Vagina (tissue), 2 donors: ENCODE data around the gene DUSP28. TPM values are rescaled to one million over a fixed set of nuclear protein-coding genes. Genes with fewer than 3 reads are reported as not detected.

ENCODE experiments used
- DNase-seq, 2 donors: peaks; one replicate each; pipeline ENCODE4 v3.0.0-alpha.2; 2017; ENCODE audit errors: extremely low spot score in 2 of 2
- H3K27ac ChIP-seq: fragments of 200-600 bp; sonication (generic); one replicate; pipeline ENCODE4 v1.5.1; 2019
- H3K27me3 ChIP-seq: fragments of 200-600 bp; sonication (generic); one replicate; pipeline ENCODE4 v1.5.1; 2019
- H3K36me3 ChIP-seq, 2 donors: fragments of 200-600 bp; sonication (generic); one replicate each; pipeline ENCODE4 v1.5.1; 2017 to 2019
- H3K4me1 ChIP-seq: fragments of 200-600 bp; sonication (generic); one replicate; pipeline ENCODE4 v1.5.1; 2019
- H3K4me3 ChIP-seq, 2 donors: fragments of 200-600 bp; sonication (generic); 1 replicate in 1 of 2; 2 replicates in 1 of 2; pipeline ENCODE4 v1.5.1; 2016 to 2019
- H3K9me3 ChIP-seq: fragments of 200-600 bp; sonication (generic); one replicate; pipeline ENCODE4 v1.5.1; 2019
- POLR2A ChIP-seq, 2 donors: fragments of 450-650 bp; IDR thresholded peaks; one replicate each; pipeline ENCODE4 v1.6.1; 2017; ENCODE audit warnings: antibody characterized with exemption in 2 of 2, mild to moderate bottlenecking in 2 of 2, moderate library complexity in 2 of 2
- POLR2AphosphoS5 ChIP-seq, 2 donors: sonication (generic); formaldehyde crosslinking; IDR thresholded peaks; one replicate each; pipeline ENCODE4 v1.9.0; 2017; ENCODE audit warnings: antibody characterized with exemption in 2 of 2, mild to moderate bottlenecking in 2 of 2, low read depth in 1 of 2; ENCODE audit not compliant: insufficient read depth in 1 of 2
- intact Hi-C: fragments of 100-400 bp; cut with DNase I; formaldehyde crosslinking; loops from one replicate; pipeline ENCODE4 v1.15.1; 2023
- total RNA-seq: library from RNA; depleted of rRNA; stranded (reverse); fragments of >200 nt; gene quantifications from one replicate; pipeline ENCODE4 v1.2.3, GENCODE V29; 2016
- TF ChIP-seq, protein P1 (sequence below), 3 experiments: fragments of 450-650 bp in 2 of 3; fragments of 200-600 bp in 1 of 3; sonication (generic) in 1 of 3; IDR thresholded peaks; one replicate each; pipeline ENCODE4 v1.5.1; 2017 to 2019; ENCODE audit warnings: antibody characterized with exemption in 3 of 3, mild to moderate bottlenecking in 2 of 3, moderate library complexity in 2 of 3

DUSP28 gene
- total RNA-seq, 1 donor from 2014 or later: 5.9 TPM

DNA sequence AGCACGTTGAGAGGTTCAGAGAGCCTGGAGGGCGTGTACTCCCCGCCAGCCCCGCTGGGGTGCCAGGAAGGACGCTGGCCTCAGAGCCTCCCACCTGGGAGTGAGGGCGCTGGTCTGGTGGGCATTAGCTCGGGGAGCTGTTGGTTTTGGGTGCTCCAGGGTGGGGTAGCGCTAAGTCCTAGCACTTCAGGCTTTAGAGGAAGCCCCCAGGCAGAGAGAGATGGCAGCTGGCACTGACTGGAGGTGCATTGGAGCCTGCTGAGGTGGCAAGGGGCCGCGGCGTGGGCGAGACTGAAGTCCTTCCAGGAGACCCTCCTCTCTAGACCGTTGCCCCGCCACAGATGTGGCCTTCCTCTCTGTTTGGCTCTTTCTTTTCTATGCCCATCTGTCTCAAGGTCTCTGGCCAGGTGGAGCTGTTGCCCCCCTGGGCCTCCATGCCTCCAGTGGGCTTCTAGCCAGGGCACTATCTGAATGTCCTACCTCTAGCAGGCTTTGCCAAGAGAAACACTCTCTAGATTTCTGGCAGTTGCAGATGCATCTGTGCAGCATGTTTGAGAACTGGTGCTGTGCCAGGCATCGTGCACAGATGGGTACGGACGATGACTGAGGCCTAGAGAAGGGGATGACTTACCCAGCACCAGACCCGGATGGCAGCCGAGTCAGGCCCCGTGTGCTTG is 33.0 kb downstream of the DUSP28 start:
- Histone ChIP-seq H3K27me3 (no peaks in the 10 kb centered on the region), H3K27ac (no peak overlapping the region), H3K36me3 (peaks cover 0 to 24% of the 10 kb centered on the region in 2 donors), H3K4me1 (peaks cover 8% of the 10 kb centered on the region), H3K4me3 (no peak overlapping the region), H3K9me3 (no peaks in the 10 kb centered on the region)
- DNase-seq: no peak
- TF ChIP-seq POLR2A (IDR thresholded peaks at IDR 0.05) (no peak), POLR2AphosphoS5 (IDR thresholded peaks at IDR 0.05; ENCODE audit: insufficient read depth in 1 of 2, low read depth in 1 of 2) (no peak)
- TF ChIP-seq, protein P1, sequence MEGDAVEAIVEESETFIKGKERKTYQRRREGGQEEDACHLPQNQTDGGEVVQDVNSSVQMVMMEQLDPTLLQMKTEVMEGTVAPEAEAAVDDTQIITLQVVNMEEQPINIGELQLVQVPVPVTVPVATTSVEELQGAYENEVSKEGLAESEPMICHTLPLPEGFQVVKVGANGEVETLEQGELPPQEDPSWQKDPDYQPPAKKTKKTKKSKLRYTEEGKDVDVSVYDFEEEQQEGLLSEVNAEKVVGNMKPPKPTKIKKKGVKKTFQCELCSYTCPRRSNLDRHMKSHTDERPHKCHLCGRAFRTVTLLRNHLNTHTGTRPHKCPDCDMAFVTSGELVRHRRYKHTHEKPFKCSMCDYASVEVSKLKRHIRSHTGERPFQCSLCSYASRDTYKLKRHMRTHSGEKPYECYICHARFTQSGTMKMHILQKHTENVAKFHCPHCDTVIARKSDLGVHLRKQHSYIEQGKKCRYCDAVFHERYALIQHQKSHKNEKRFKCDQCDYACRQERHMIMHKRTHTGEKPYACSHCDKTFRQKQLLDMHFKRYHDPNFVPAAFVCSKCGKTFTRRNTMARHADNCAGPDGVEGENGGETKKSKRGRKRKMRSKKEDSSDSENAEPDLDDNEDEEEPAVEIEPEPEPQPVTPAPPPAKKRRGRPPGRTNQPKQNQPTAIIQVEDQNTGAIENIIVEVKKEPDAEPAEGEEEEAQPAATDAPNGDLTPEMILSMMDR (IDR thresholded peaks at IDR 0.05): no peak
- intact Hi-C loops: no loop called here

DNA sequence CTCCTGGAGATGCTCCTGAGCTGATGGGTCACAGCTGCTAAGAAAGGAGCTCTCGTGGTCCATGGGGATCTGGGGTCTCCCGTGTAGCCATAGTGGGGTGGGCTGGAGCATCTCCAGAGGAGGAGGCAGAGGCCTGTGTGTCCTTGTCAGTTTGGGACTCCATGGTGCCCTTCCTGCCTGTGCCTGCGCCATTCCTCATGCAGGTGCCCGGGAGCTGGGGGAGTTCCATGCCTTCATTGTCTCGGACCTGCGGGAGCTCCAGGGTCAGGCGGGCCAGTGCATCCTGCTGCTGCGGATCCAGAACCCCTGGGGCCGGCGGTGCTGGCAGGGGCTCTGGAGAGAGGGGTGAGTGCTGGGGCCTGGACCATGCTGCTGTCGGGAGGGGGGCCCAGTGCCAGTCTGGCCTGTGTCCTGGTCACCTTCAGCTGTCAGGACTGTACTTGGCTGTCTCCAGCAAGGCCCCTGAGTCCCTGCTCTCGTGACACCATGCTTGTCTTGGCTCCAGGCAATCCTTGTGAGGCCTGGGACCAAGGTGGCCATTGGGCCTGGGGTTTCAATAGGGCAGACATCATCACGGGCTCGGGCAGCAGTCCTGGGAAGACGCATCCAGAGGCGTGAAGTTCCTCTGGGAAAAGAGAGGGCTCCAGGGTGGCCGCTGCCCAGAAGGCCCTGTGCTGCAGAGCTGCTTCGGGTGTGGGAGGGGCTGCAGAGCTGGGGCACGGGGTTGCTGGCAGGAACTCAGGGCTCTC is 33.7 kb downstream of the DUSP28 start:
- H3K27ac ChIP-seq: no peak overlapping the region
- DNase-seq: no peak
- H3K27me3 ChIP-seq: no peaks in the 10 kb centered on the region
- H3K4me3 ChIP-seq: no peak overlapping the region
- H3K36me3 ChIP-seq: peaks cover 0 to 24% of the 10 kb centered on the region in 2 donors
- no peaks in the 10 kb centered on the region for H3K9me3 ChIP-seq
- TF ChIP-seq POLR2AphosphoS5 (IDR thresholded peaks at IDR 0.05; ENCODE audit: insufficient read depth in 1 of 2, low read depth in 1 of 2): no peak
- no peak for TF ChIP-seq POLR2A (IDR thresholded peaks at IDR 0.05)
- TF ChIP-seq, protein P1 (IDR thresholded peaks at IDR 0.05): no peak
- peaks cover under 1% of the 10 kb centered on the region for H3K4me1 ChIP-seq
- intact Hi-C loops: no loop called here

DNA sequence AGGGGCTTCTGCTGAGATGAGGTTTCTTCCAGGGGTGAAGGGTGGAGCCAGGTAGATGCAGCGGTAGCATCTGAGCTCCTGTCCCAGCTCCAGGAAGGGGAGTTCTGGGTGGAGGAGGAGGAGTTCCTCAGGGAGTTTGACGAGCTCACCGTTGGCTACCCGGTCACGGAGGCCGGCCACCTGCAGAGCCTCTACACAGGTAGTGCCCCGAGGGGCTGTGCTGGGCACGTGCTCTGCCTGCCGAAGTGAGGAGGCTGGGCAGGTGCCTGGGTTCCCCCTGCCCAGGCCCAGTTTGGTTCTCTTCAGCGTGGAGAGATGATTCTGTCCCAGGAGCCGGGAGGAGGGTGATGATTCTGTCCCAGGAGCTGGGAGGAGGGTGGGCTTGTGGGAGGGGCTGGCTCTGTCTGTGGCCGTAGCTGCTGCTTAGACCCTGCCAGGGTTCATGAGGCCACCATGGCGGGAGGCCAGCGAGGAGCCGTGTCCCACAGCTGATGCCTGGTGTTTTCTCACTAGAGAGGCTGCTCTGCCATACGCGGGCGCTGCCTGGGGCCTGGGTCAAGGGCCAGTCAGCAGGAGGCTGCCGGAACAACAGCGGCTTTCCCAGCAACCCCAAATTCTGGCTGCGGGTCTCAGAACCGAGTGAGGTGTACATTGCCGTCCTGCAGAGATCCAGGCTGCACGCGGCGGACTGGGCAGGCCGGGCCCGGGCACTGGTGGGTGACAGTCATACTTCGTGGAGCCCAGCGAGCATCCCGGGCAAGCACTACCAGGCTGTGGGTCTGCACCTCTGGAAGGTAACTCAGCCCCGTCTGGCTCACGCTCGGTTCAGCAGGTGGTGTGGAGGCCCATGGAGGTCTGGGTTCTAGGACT is 34.6 kb downstream of the DUSP28 start:
- H3K27ac ChIP-seq: no peak overlapping the region

DNA sequence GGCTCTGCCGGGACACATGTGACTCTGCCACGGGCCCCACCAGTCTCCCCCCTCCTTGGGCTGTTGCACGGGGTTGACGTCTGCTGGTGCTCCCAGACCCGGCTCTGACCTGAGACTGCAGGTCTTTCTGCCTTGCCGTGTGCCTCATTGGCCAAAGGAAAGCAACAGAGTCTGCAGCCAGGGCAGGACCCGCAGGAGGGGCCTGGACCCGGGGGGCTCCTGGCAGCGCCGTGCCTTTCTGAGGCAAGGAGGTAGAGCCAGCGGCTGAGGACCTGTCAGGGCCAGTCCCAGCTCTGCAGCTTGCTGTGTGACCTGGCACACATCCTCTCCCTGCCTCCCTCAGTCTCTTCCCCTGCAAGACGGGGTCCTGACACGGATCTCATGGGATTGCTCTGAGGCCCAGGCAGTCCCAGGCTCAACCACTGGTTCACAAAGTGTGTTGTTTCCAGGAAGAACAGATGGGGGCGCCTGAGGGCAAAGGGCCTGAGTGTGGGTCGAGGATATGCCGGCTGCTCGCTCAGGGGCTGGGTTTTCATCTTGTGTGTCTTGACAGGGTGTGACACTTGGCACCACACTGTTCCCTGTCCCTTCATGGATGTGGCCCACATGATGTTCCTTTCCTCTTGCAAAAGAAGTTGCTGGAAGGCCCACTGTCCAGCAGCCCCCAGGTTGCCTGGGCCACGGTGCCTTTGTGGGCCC is 35.4 kb downstream of the DUSP28 start:
- intact Hi-C loops: no loop called here
- H3K27ac ChIP-seq: no peak overlapping the region

More for the DNA sequence above, 34.6 kb downstream of the DUSP28 start:
- Histone ChIP-seq H3K9me3 (no peaks in the 10 kb centered on the region), H3K4me1 (no peaks in the 10 kb centered on the region), H3K36me3 (peaks cover 0 to 19% of the 10 kb centered on the region in 2 donors), H3K4me3 (no peak overlapping the region), H3K27me3 (no peaks in the 10 kb centered on the region)
- intact Hi-C loops: no loop called here
- DNase-seq: no peak
- TF ChIP-seq POLR2A (IDR thresholded peaks at IDR 0.05) (no peak), POLR2AphosphoS5 (IDR thresholded peaks at IDR 0.05; ENCODE audit: insufficient read depth in 1 of 2, low read depth in 1 of 2) (no peak)
- TF ChIP-seq, protein P1 (IDR thresholded peaks at IDR 0.05): no peak

More for the DNA sequence above, 35.4 kb downstream of the DUSP28 start:
- Histone ChIP-seq H3K4me1 (no peaks in the 10 kb centered on the region), H3K36me3 (peaks cover 0 to 11% of the 10 kb centered on the region in 2 donors), H3K27me3 (no peaks in the 10 kb centered on the region), H3K9me3 (no peaks in the 10 kb centered on the region), H3K4me3 (no peak overlapping the region)
- TF ChIP-seq, protein P1 (IDR thresholded peaks at IDR 0.05): no peak
- TF ChIP-seq POLR2A (IDR thresholded peaks at IDR 0.05) (no peak), POLR2AphosphoS5 (IDR thresholded peaks at IDR 0.05; ENCODE audit: insufficient read depth in 1 of 2, low read depth in 1 of 2) (no peak)
- DNase-seq: no peak
